Measurements from ENCODE around the gene RIBC1. TPM values are rescaled to one million over a fixed set of nuclear protein-coding genes. Genes with fewer than 3 reads are reported as not detected.

The RIBC1 gene
- polyA plus RNA-seq, 4 donors: 1.4 to 4.7 (median 3.7) TPM

Other genes starting within 250 kb of the RIBC1 start
- 10 to 100 TPM; 61.3 to 76.7 (median 70.7) TPM for gene KDM5C, start 197.7 kb upstream of the RIBC1 start, polyA plus RNA-seq (ENCODE audit: insufficient read length in 4 of 4)
- 10 to 100 TPM; 12.3 to 18.4 (median 13.7) TPM for gene IQSEC2, start 141.3 kb upstream of the RIBC1 start, polyA plus RNA-seq (ENCODE audit: insufficient read length in 4 of 4)
- gene SMC1A, start 219 bp upstream of the RIBC1 start, polyA plus RNA-seq (ENCODE audit: insufficient read length in 4 of 4): 100 to 1,000 TPM in 2 of 4 donors, 10 to 100 TPM in 2; 85.5 to 115 (median 104) TPM
- 100 to 1,000 TPM in 2 of 4 donors, 10 to 100 TPM in 2; 67.8 to 115 (median 100) TPM for gene HSD17B10, start 11.5 kb downstream of the RIBC1 start, polyA plus RNA-seq (ENCODE audit: insufficient read length in 4 of 4)